GM12865 (cell line): ENCODE measurements around the gene AGBL2.
"Not testable (repeated sequence)": the region's sequence is repeated elsewhere in the genome, so short reads cannot be mapped to it uniquely, and the experiment has no call there.

ENCODE experiments used
- DNase-seq: peaks from one replicate; pipeline ENCODE4 v3.0.0; 2010; ENCODE audit warnings: low read depth
- H3K4me3 ChIP-seq: 2 replicates; pipeline ENCODE4 v1.5.1; 2011; ENCODE audit warnings: mild to moderate bottlenecking, low read depth, low read length, control low read depth
- CTCF ChIP-seq: IDR thresholded peaks from 2 replicates; pipeline ENCODE4 v1.5.1; 2011; ENCODE audit warnings: low read length, control low read depth, low read depth, inconsistent platforms; ENCODE audit not compliant: insufficient read depth; ENCODE audit errors: missing control alignments

Gene AGBL2

GRCh38 chr11:47715082-47715669 lies at the start of gene AGBL2:
AGBL2 (minus strand) TSS chr11:47715369; CDS start chr11:47714650, 719 bp downstream.
- peak within 1 kb of the TSS; percentile 71 for H3K4me3 ChIP-seq
- DNase-seq = peak; percentile 90
- no peak for TF ChIP-seq CTCF

GRCh38 chr11:47759291-47759690 lies 44.1 kb upstream of the AGBL2 start:
- not testable (repeated sequence) for DNase-seq, H3K4me3 ChIP-seq

GRCh38 chr11:47756208-47756607 lies 41.0 kb upstream of the AGBL2 start:
- no peak for TF ChIP-seq CTCF
- no peak overlapping the region for H3K4me3 ChIP-seq
- no peak for DNase-seq

GRCh38 chr11:47750725-47751124 lies 35.6 kb upstream of the AGBL2 start:
- no peak for DNase-seq
- H3K4me3 ChIP-seq = no peak overlapping the region
- no peak for TF ChIP-seq CTCF

GRCh38 chr11:47742494-47742893 lies 27.3 kb upstream of the AGBL2 start:
- DNase-seq, H3K4me3 ChIP-seq: not testable (repeated sequence)

- DNase-seq, H3K4me3 ChIP-seq: not testable (repeated sequence)
Measured at GRCh38 chr11:47737817-47738216, 22.6 kb upstream of the AGBL2 start.

GRCh38 chr11:47732271-47732670 lies 17.1 kb upstream of the AGBL2 start:
- no peak for TF ChIP-seq CTCF
- H3K4me3 ChIP-seq = no peak overlapping the region
- DNase-seq = no peak

GRCh38 chr11:47731475-47731874 lies 16.3 kb upstream of the AGBL2 start:
- no peak overlapping the region for H3K4me3 ChIP-seq
- no peak for TF ChIP-seq CTCF
- DNase-seq = no peak
